ENCODE results near the gene TTLL13.

The TTLL13 gene

GRCh38 chr15:90207252-90207651, 42.1 kb upstream of the TTLL13 start:
- Histone ChIP-seq H3K4me3 (ENCODE audit: insufficient read depth, low read depth, low read length) (no peak overlapping the region), H3K27ac (ENCODE audit: insufficient read depth, low read depth, low read length, poor library complexity, severe bottlenecking) (no peak overlapping the region), H3K36me3 (ENCODE audit: control insufficient read depth, insufficient read depth, low read length) (no peaks in the 10 kb centered on the region), H3K27me3 (ENCODE audit: control insufficient read depth, insufficient read depth, low read length, poor library complexity, severe bottlenecking) (peaks cover 6% of the 10 kb centered on the region), H3K9me3 (ENCODE audit: control insufficient read depth, low read length) (no peaks in the 10 kb centered on the region), H3K4me1 (ENCODE audit: control insufficient read depth, insufficient read depth, low read length) (peaks cover 4% of the 10 kb centered on the region)
- 94 to 96% methylated on average over 4 to 6 of the region's 6 CpGs for WGBS, 2 experiments

GRCh38 chr15:90208356-90208755, 41.0 kb upstream of the TTLL13 start:
- Histone ChIP-seq H3K4me1 (ENCODE audit: control insufficient read depth, insufficient read depth, low read length) (no peaks in the 10 kb centered on the region), H3K27ac (ENCODE audit: insufficient read depth, low read depth, low read length, poor library complexity, severe bottlenecking) (no peak overlapping the region), H3K27me3 (ENCODE audit: control insufficient read depth, insufficient read depth, low read length, poor library complexity, severe bottlenecking) (no peaks in the 10 kb centered on the region), H3K9me3 (ENCODE audit: control insufficient read depth, low read length) (no peaks in the 10 kb centered on the region), H3K4me3 (ENCODE audit: insufficient read depth, low read depth, low read length) (no peak overlapping the region), H3K36me3 (ENCODE audit: control insufficient read depth, insufficient read depth, low read length) (no peaks in the 10 kb centered on the region)
- WGBS, 2 experiments, result 92 to 96% methylated on average over 6 of the region's 6 CpGs

- Histone ChIP-seq H3K4me1 (ENCODE audit: control insufficient read depth, insufficient read depth, low read length) (no peaks in the 10 kb centered on the region), H3K9me3 (ENCODE audit: control insufficient read depth, low read length) (no peaks in the 10 kb centered on the region), H3K27ac (ENCODE audit: insufficient read depth, low read depth, low read length, poor library complexity, severe bottlenecking) (no peak overlapping the region), H3K36me3 (ENCODE audit: control insufficient read depth, insufficient read depth, low read length) (no peaks in the 10 kb centered on the region), H3K27me3 (ENCODE audit: control insufficient read depth, insufficient read depth, low read length, poor library complexity, severe bottlenecking) (no peaks in the 10 kb centered on the region), H3K4me3 (ENCODE audit: insufficient read depth, low read depth, low read length) (no peak overlapping the region)
- WGBS, 2 experiments, result 93 to 95% methylated on average over 9 of the region's 9 CpGs
Observed at GRCh38 chr15:90209591-90209990, 39.8 kb upstream of the TTLL13 start.

- Histone ChIP-seq H3K4me3 (ENCODE audit: insufficient read depth, low read depth, low read length) (no peak overlapping the region), H3K36me3 (ENCODE audit: control insufficient read depth, insufficient read depth, low read length) (no peaks in the 10 kb centered on the region), H3K27ac (ENCODE audit: insufficient read depth, low read depth, low read length, poor library complexity, severe bottlenecking) (no peak overlapping the region), H3K9me3 (ENCODE audit: control insufficient read depth, low read length) (no peaks in the 10 kb centered on the region), H3K4me1 (ENCODE audit: control insufficient read depth, insufficient read depth, low read length) (no peaks in the 10 kb centered on the region), H3K27me3 (ENCODE audit: control insufficient read depth, insufficient read depth, low read length, poor library complexity, severe bottlenecking) (no peaks in the 10 kb centered on the region)
- 94 to 95% methylated on average over 8 of the region's 8 CpGs for WGBS, 2 experiments
Observed at GRCh38 chr15:90210593-90210992, 38.8 kb upstream of the TTLL13 start.

GRCh38 chr15:90211009-90211408, 38.3 kb upstream of the TTLL13 start:
- H3K27me3 ChIP-seq (ENCODE audit: control insufficient read depth, insufficient read depth, low read length, poor library complexity, severe bottlenecking), result no peaks in the 10 kb centered on the region
- no peaks in the 10 kb centered on the region for H3K4me1 ChIP-seq (ENCODE audit: control insufficient read depth, insufficient read depth, low read length)
- no peak overlapping the region for H3K4me3 ChIP-seq (ENCODE audit: insufficient read depth, low read depth, low read length)
- no peak overlapping the region for H3K27ac ChIP-seq (ENCODE audit: insufficient read depth, low read depth, low read length, poor library complexity, severe bottlenecking)
- no peaks in the 10 kb centered on the region for H3K9me3 ChIP-seq (ENCODE audit: control insufficient read depth, low read length)
- 92 to 95% methylated on average over 9 of the region's 9 CpGs for WGBS, 2 experiments
- H3K36me3 ChIP-seq (ENCODE audit: control insufficient read depth, insufficient read depth, low read length), result no peaks in the 10 kb centered on the region

- no peaks in the 10 kb centered on the region for H3K36me3 ChIP-seq (ENCODE audit: control insufficient read depth, insufficient read depth, low read length)
- no peaks in the 10 kb centered on the region for H3K4me1 ChIP-seq (ENCODE audit: control insufficient read depth, insufficient read depth, low read length)
- no peaks in the 10 kb centered on the region for H3K9me3 ChIP-seq (ENCODE audit: control insufficient read depth, low read length)
- no peaks in the 10 kb centered on the region for H3K27me3 ChIP-seq (ENCODE audit: control insufficient read depth, insufficient read depth, low read length, poor library complexity, severe bottlenecking)
- 81 to 84% methylated on average over 13 of the region's 13 CpGs for WGBS, 2 experiments
- no peak overlapping the region for H3K27ac ChIP-seq (ENCODE audit: insufficient read depth, low read depth, low read length, poor library complexity, severe bottlenecking)
- no peak overlapping the region for H3K4me3 ChIP-seq (ENCODE audit: insufficient read depth, low read depth, low read length)
Observed at GRCh38 chr15:90211440-90212143, 37.8 kb upstream of the TTLL13 start.

- H3K4me3 ChIP-seq (ENCODE audit: insufficient read depth, low read depth, low read length), result no peak overlapping the region
- H3K27me3 ChIP-seq (ENCODE audit: control insufficient read depth, insufficient read depth, low read length, poor library complexity, severe bottlenecking), result no peaks in the 10 kb centered on the region
- no peaks in the 10 kb centered on the region for H3K36me3 ChIP-seq (ENCODE audit: control insufficient read depth, insufficient read depth, low read length)
- H3K4me1 ChIP-seq (ENCODE audit: control insufficient read depth, insufficient read depth, low read length), result no peaks in the 10 kb centered on the region
- H3K27ac ChIP-seq (ENCODE audit: insufficient read depth, low read depth, low read length, poor library complexity, severe bottlenecking), result no peak overlapping the region
- H3K9me3 ChIP-seq (ENCODE audit: control insufficient read depth, low read length), result no peaks in the 10 kb centered on the region
- WGBS, 2 experiments, result 93 to 94% methylated on average over 34 to 35 of the region's 35 CpGs
Observed at GRCh38 chr15:90212221-90213098, 36.9 kb upstream of the TTLL13 start.

- Histone ChIP-seq H3K36me3 (ENCODE audit: control insufficient read depth, insufficient read depth, low read length) (no peaks in the 10 kb centered on the region), H3K4me3 (ENCODE audit: insufficient read depth, low read depth, low read length) (no peak overlapping the region), H3K27me3 (ENCODE audit: control insufficient read depth, insufficient read depth, low read length, poor library complexity, severe bottlenecking) (no peaks in the 10 kb centered on the region), H3K9me3 (ENCODE audit: control insufficient read depth, low read length) (no peaks in the 10 kb centered on the region), H3K27ac (ENCODE audit: insufficient read depth, low read depth, low read length, poor library complexity, severe bottlenecking) (no peak overlapping the region), H3K4me1 (ENCODE audit: control insufficient read depth, insufficient read depth, low read length) (no peaks in the 10 kb centered on the region)
- 83 to 90% methylated on average over 11 to 12 of the region's 12 CpGs for WGBS, 2 experiments
Observed at GRCh38 chr15:90213122-90213817, 36.1 kb upstream of the TTLL13 start.

- Histone ChIP-seq H3K36me3 (ENCODE audit: control insufficient read depth, insufficient read depth, low read length) (no peaks in the 10 kb centered on the region), H3K4me3 (ENCODE audit: insufficient read depth, low read depth, low read length) (no peak overlapping the region), H3K9me3 (ENCODE audit: control insufficient read depth, low read length) (no peaks in the 10 kb centered on the region), H3K4me1 (ENCODE audit: control insufficient read depth, insufficient read depth, low read length) (no peaks in the 10 kb centered on the region), H3K27me3 (ENCODE audit: control insufficient read depth, insufficient read depth, low read length, poor library complexity, severe bottlenecking) (no peaks in the 10 kb centered on the region), H3K27ac (ENCODE audit: insufficient read depth, low read depth, low read length, poor library complexity, severe bottlenecking) (no peak overlapping the region)
- 92 to 94% methylated on average over 11 of the region's 11 CpGs for WGBS, 2 experiments
Observed at GRCh38 chr15:90213818-90214204, 35.5 kb upstream of the TTLL13 start.
